H54 (cell line): Measurements from ENCODE around the gene SFXN3.
A peak's percentile ranks its signal among the peaks of the same experiment; 100 is the strongest.
"Not testable (repeated sequence)": the region's sequence is repeated elsewhere in the genome, so short reads cannot be mapped to it uniquely, and the experiment has no call there.

Source experiments
- DNase-seq: peaks from one replicate; pipeline ENCODE4 v3.0.0; 2011; ENCODE audit warnings: low spot score, mixed read lengths; ENCODE audit not compliant: insufficient read length
- FAIRE-seq: peaks from 3 replicates; lab custom pipeline; 2011; peaks lifted over from hg19 to GRCh38; lab: Jason Lieb, UNC
- POLR2A ChIP-seq: IDR thresholded peaks from 2 replicates; pipeline ENCODE4 v1.6.1; 2011; ENCODE audit warnings: low read depth, mild to moderate bottlenecking, low read length

SFXN3 gene

GRCh38 chr10:101031796-101032636 is 982 bp downstream of the SFXN3 start:
- peak; percentile 74 for TF ChIP-seq POLR2A
- no peak for DNase-seq
- no peak for FAIRE-seq

- FAIRE-seq (peak; percentile 27), DNase-seq (peak; percentile 80)
- peak; percentile 31 for TF ChIP-seq POLR2A
Measured at GRCh38 chr10:101032637-101033224, 1.7 kb downstream of the SFXN3 start.

- TF ChIP-seq POLR2A: no peak
- FAIRE-seq (no peak), DNase-seq (no peak)
Measured at GRCh38 chr10:101033276-101033675, 2.2 kb downstream of the SFXN3 start.

- not testable (repeated sequence) for DNase-seq, FAIRE-seq
Measured at GRCh38 chr10:101034404-101034803, 3.4 kb downstream of the SFXN3 start.

GRCh38 chr10:101035314-101035713 is 4.3 kb downstream of the SFXN3 start:
- TF ChIP-seq POLR2A: no peak
- FAIRE-seq (no peak), DNase-seq (no peak)

- TF ChIP-seq POLR2A: no peak
- DNase-seq (no peak), FAIRE-seq (no peak)
Measured at GRCh38 chr10:101035916-101036702, 5.1 kb downstream of the SFXN3 start.

- TF ChIP-seq POLR2A: no peak
- DNase-seq (no peak), FAIRE-seq (no peak)
Measured at GRCh38 chr10:101036726-101037125, 5.7 kb downstream of the SFXN3 start.

GRCh38 chr10:101038484-101038883 is 7.5 kb downstream of the SFXN3 start:
- no peak for TF ChIP-seq POLR2A
- no peak for FAIRE-seq
- no peak for DNase-seq

- no peak for DNase-seq
- no peak for TF ChIP-seq POLR2A
- no peak for FAIRE-seq
Measured at GRCh38 chr10:101040061-101040460, 9.0 kb downstream of the SFXN3 start.

GRCh38 chr10:101040851-101041250 is 9.8 kb downstream of the SFXN3 start:
- FAIRE-seq: no peak
- TF ChIP-seq POLR2A: no peak
- no peak for DNase-seq

- peak; percentile 84 for DNase-seq
- no peak for TF ChIP-seq POLR2A
- FAIRE-seq: no peak
Measured at GRCh38 chr10:101041252-101041761, 10.3 kb downstream of the SFXN3 start.

- no peak for TF ChIP-seq POLR2A
- FAIRE-seq (no peak), DNase-seq (no peak)
Measured at GRCh38 chr10:101042118-101042517, 11.1 kb downstream of the SFXN3 start.

- no peak; the same call in 1 of the 2 replicates for TF ChIP-seq POLR2A
- DNase-seq: peak; percentile 90
- FAIRE-seq: peak; percentile 71
Measured at GRCh38 chr10:101042667-101043362, 11.8 kb downstream of the SFXN3 start.
